ENCODE results near the gene SLC19A3. TPM values are rescaled to one million over a fixed set of nuclear protein-coding genes. Genes with fewer than 3 reads are reported as not detected.

The SLC19A3 gene
- total and polyA plus RNA-seq, 2 of the 4 experiments (the other 2 are of a cell fraction) = under 0.01 TPM; not detected in 1

DNA sequence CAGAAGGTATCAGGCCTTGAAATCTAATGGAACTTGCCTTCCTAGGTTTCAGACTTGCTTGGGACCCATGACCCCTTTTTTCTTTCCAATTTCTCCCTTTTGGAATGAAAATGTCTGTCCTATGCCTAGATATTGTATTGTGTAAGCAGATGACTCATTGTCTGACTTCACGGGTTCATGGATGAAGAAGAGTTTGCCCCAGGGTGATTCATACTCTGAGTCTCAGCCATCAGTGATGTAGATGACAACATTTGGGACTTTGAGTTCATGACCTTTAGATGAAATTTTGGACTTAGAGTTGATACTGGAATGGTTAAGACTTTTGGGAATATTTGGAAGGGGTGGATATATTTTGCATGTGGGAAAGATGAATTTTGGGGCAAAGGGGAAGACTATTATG lies 62.4 kb downstream of the SLC19A3 start:
- POLR2A ChIA-PET (ENCODE audit: unreplicated experiment) = no interaction called here
- WGBS, 2 experiments (ENCODE audit: extremely low coverage in 2 of 2, insufficient read length in 1 of 2) = no CpG with 5 or more reads among the region's 1 CpG
- no peaks in the 10 kb centered on the region for H3K36me3 ChIP-seq (ENCODE audit: control insufficient read depth, insufficient read depth, low read length)
- TF ChIP-seq, protein P1, sequence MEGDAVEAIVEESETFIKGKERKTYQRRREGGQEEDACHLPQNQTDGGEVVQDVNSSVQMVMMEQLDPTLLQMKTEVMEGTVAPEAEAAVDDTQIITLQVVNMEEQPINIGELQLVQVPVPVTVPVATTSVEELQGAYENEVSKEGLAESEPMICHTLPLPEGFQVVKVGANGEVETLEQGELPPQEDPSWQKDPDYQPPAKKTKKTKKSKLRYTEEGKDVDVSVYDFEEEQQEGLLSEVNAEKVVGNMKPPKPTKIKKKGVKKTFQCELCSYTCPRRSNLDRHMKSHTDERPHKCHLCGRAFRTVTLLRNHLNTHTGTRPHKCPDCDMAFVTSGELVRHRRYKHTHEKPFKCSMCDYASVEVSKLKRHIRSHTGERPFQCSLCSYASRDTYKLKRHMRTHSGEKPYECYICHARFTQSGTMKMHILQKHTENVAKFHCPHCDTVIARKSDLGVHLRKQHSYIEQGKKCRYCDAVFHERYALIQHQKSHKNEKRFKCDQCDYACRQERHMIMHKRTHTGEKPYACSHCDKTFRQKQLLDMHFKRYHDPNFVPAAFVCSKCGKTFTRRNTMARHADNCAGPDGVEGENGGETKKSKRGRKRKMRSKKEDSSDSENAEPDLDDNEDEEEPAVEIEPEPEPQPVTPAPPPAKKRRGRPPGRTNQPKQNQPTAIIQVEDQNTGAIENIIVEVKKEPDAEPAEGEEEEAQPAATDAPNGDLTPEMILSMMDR (conservative IDR thresholded peaks at IDR 0.05; ENCODE audit: low read depth, low read length) = no peak
- peak; percentile 41; the same call in 1 of the 2 replicates for TF ChIP-seq BHLHE40 (IDR thresholded peaks at IDR 0.05; ENCODE audit: low read depth, low read length)
- no peak for TF ChIP-seq RCOR1 (IDR thresholded peaks at IDR 0.05; ENCODE audit: insufficient replicate concordance, low read length)
- no peak for TF ChIP-seq NFE2L2 (IDR thresholded peaks at IDR 0.05; ENCODE audit: low read depth, low read length)
- TF ChIP-seq FOS (IDR thresholded peaks at IDR 0.05; ENCODE audit: low read depth, low read length) = peak; percentile 99
- TF ChIP-seq MAZ (IDR thresholded peaks at IDR 0.05; ENCODE audit: borderline replicate concordance, low read depth, low read length) = no peak
- TF ChIP-seq SMC3 (IDR thresholded peaks at IDR 0.05; ENCODE audit: low read depth, low read length) = no peak
- TF ChIP-seq, protein P2, sequence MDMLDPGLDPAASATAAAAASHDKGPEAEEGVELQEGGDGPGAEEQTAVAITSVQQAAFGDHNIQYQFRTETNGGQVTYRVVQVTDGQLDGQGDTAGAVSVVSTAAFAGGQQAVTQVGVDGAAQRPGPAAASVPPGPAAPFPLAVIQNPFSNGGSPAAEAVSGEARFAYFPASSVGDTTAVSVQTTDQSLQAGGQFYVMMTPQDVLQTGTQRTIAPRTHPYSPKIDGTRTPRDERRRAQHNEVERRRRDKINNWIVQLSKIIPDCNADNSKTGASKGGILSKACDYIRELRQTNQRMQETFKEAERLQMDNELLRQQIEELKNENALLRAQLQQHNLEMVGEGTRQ (IDR thresholded peaks at IDR 0.05; ENCODE audit: low read depth, low read length) = no peak
- no peak for TF ChIP-seq CHD1 (IDR thresholded peaks at IDR 0.05; ENCODE audit: low read depth, low read length)
- TF ChIP-seq POLR2A (IDR thresholded peaks at IDR 0.05; ENCODE audit: low read depth, low read length) = no peak
- TF ChIP-seq RFX5 (IDR thresholded peaks at IDR 0.05; ENCODE audit: low read depth, low read length) = no peak
- no peak for TF ChIP-seq MXI1 (IDR thresholded peaks at IDR 0.05; ENCODE audit: borderline replicate concordance, low read depth, low read length)
- TF ChIP-seq CEBPB (IDR thresholded peaks at IDR 0.05; ENCODE audit: low read depth, low read length) = peak; percentile 91
- TF ChIP-seq MAFK (IDR thresholded peaks at IDR 0.05; ENCODE audit: low read depth, low read length) = no peak
- TF ChIP-seq, protein P3, sequence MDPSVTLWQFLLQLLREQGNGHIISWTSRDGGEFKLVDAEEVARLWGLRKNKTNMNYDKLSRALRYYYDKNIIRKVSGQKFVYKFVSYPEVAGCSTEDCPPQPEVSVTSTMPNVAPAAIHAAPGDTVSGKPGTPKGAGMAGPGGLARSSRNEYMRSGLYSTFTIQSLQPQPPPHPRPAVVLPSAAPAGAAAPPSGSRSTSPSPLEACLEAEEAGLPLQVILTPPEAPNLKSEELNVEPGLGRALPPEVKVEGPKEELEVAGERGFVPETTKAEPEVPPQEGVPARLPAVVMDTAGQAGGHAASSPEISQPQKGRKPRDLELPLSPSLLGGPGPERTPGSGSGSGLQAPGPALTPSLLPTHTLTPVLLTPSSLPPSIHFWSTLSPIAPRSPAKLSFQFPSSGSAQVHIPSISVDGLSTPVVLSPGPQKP (IDR thresholded peaks at IDR 0.05; ENCODE audit: borderline replicate concordance, low read depth, low read length) = no peak
- H2BK15ac ChIP-seq (ENCODE audit: low read depth, low read length) = no peak overlapping the region
- no peak overlapping the region for H3K23ac ChIP-seq (ENCODE audit: low read depth, low read length)
- H3K18ac ChIP-seq (ENCODE audit: low read depth, low read length) = no peak overlapping the region
- CTCF ChIA-PET = no interaction called here
- no peak overlapping the region for H3K56ac ChIP-seq (ENCODE audit: extremely low read depth, insufficient read depth, low read length)
- H3K9me3 ChIP-seq (ENCODE audit: control insufficient read depth, insufficient read depth, low read length) = no peaks in the 10 kb centered on the region
- no peaks in the 10 kb centered on the region for H3K27me3 ChIP-seq (ENCODE audit: control insufficient read depth, insufficient read depth, low read length)
- no peak overlapping the region for H3K27ac ChIP-seq (ENCODE audit: insufficient read depth, low read length)
- no peak overlapping the region for H3K14ac ChIP-seq (replicated peaks; ENCODE audit: low read depth, low read length)
- H4K20me1 ChIP-seq (ENCODE audit: insufficient read depth, low read length) = no peaks in the 10 kb centered on the region
- no peak overlapping the region for H2AK9ac ChIP-seq (replicated peaks; ENCODE audit: low read depth, low read length, poor library complexity)
- H3K9me1 ChIP-seq (ENCODE audit: insufficient read depth, low read length) = no peaks in the 10 kb centered on the region
- H4K8ac ChIP-seq (ENCODE audit: low read depth in 2 of 2, low read length in 2 of 2) = no peak overlapping the region
- no peak overlapping the region for H2AFZ ChIP-seq (replicated peaks; ENCODE audit: low read length, poor library complexity)
- H3K4me1 ChIP-seq (ENCODE audit: control insufficient read depth, insufficient read depth, low read length) = no peaks in the 10 kb centered on the region
- no peak overlapping the region for H2BK120ac ChIP-seq (ENCODE audit: low read depth, low read length)
- no TSS peak for BruUV-seq (replicated peaks)
- ATAC-seq (ENCODE audit: low read depth) (peak; percentile 81), DNase-seq (peak; percentile 91)
- no peak overlapping the region for H2BK5ac ChIP-seq (ENCODE audit: low read depth, low read length, poor library complexity, severe bottlenecking)
- no peak overlapping the region for H3K9ac ChIP-seq (ENCODE audit: low read depth, low read length)
- dilution Hi-C loops (cut with HindIII; ENCODE audit: low sequenced_read_pairs, unreplicated experiment) (no loop called here), intact Hi-C loops (cut with micrococcal nuclease) (loop anchor here (1.0 to 5.0 kb wide), 3 partner anchors 175 to 249 kb away; no protein-coding TSS in a partner anchor), in situ Hi-C loops (cut with MboI; ENCODE audit: low sequenced_read_pairs) (no loop called here)
- no peak overlapping the region for H3K4me2 ChIP-seq (ENCODE audit: low read depth, low read length)
- H2AK5ac ChIP-seq (ENCODE audit: low read depth, low read length) = no peak overlapping the region
- no peak overlapping the region for H3K4ac ChIP-seq (ENCODE audit: low read depth, low read length)
- H4K5ac ChIP-seq (ENCODE audit: low read depth, low read length) = no peak overlapping the region
- H4K91ac ChIP-seq (ENCODE audit: insufficient read depth, low read depth, low read length) = no peak overlapping the region
- H3K4me3 ChIP-seq (ENCODE audit: insufficient read depth, low read depth, low read length) = no peak overlapping the region
- H2BK20ac ChIP-seq (ENCODE audit: low read depth, low read length) = no peak overlapping the region; the same call in 1 of the 2 replicates
- H3K79me1 ChIP-seq (ENCODE audit: low read depth in 1 of 2, low read length in 2 of 2) = no peaks in the 10 kb centered on the region
